H9 (cell line): Measurements from ENCODE around the gene CALHM1. TPM values are rescaled to one million over a fixed set of nuclear protein-coding genes. Genes with fewer than 3 reads are reported as not detected.

Experiments used
- DNase-seq: peaks from one replicate; pipeline ENCODE4 v3.0.0-alpha.2; 2017
- H2AFZ ChIP-seq: one replicate; pipeline ENCODE4 v1.6.1; 2013; ENCODE audit warnings: mild to moderate bottlenecking, low read length, control low read depth, moderate library complexity
- H2AK5ac ChIP-seq: 2 replicates; pipeline ENCODE4 v1.6.1; 2013; ENCODE audit warnings: low read length, control low read depth, mixed read lengths; ENCODE audit not compliant: insufficient read length
- H2BK120ac ChIP-seq: one replicate; pipeline ENCODE4 v1.6.1; 2013; ENCODE audit warnings: low read depth, mild to moderate bottlenecking, low read length, control low read depth, inconsistent platforms; ENCODE audit not compliant: poor library complexity, severe bottlenecking
- H2BK12ac ChIP-seq: 2 replicates; pipeline ENCODE4 v1.6.1; 2013; ENCODE audit warnings: low read length, control low read depth, mixed read lengths, low read depth; ENCODE audit not compliant: insufficient read length
- H2BK15ac ChIP-seq: 2 replicates; pipeline ENCODE4 v1.6.1; 2013; ENCODE audit warnings: low read depth, low read length, control low read depth
- H2BK20ac ChIP-seq: one replicate; pipeline ENCODE4 v1.6.1; 2013; ENCODE audit warnings: low read depth, mild to moderate bottlenecking, low read length, control low read depth, inconsistent platforms; ENCODE audit not compliant: poor library complexity, severe bottlenecking
- H2BK5ac ChIP-seq: 2 replicates; pipeline ENCODE4 v1.6.1; 2013; ENCODE audit warnings: low read length, control low read depth, mixed read lengths; ENCODE audit not compliant: insufficient read length
- H3K14ac ChIP-seq: 2 replicates; pipeline ENCODE4 v1.6.1; 2013; ENCODE audit warnings: low read length, control low read depth; ENCODE audit not compliant: insufficient read depth
- H3K18ac ChIP-seq: 2 replicates; pipeline ENCODE4 v1.6.1; 2013; ENCODE audit warnings: low read depth, mild to moderate bottlenecking, mixed read lengths, low read length, control low read depth; ENCODE audit not compliant: insufficient read length
- H3K23ac ChIP-seq: 2 replicates; pipeline ENCODE4 v1.6.1; 2013; ENCODE audit warnings: low read length, control low read depth, mixed read lengths, low read depth; ENCODE audit not compliant: insufficient read length
- H3K23me2 ChIP-seq: 2 replicates; pipeline ENCODE4 v1.6.1; 2013; ENCODE audit warnings: low read depth, mild to moderate bottlenecking, mixed read lengths, low read length, control low read depth; ENCODE audit not compliant: insufficient read length, poor library complexity, severe bottlenecking
- H3K27ac ChIP-seq: 2 replicates; pipeline ENCODE4 v1.5.1; 2013; ENCODE audit warnings: low read length, control low read depth, mixed read lengths, low read depth; ENCODE audit not compliant: insufficient read length
- H3K27me3 ChIP-seq: 2 replicates; pipeline ENCODE4 v1.6.1; 2013; ENCODE audit warnings: low read length, control low read depth, inconsistent platforms; ENCODE audit not compliant: insufficient read depth
- H3K4ac ChIP-seq: 2 replicates; pipeline ENCODE4 v1.6.1; 2013; ENCODE audit warnings: low read depth, mild to moderate bottlenecking, control low read depth, inconsistent platforms, low read length, moderate library complexity
- H3K4me1 ChIP-seq: 2 replicates; pipeline ENCODE4 v1.6.1; 2013; ENCODE audit warnings: low read length, control low read depth, inconsistent platforms; ENCODE audit not compliant: insufficient read depth
- H3K4me2 ChIP-seq: 2 replicates; pipeline ENCODE4 v1.6.1; 2013; ENCODE audit warnings: low read length, control low read depth, mixed read lengths; ENCODE audit not compliant: insufficient read length, insufficient read depth
- H3K56ac ChIP-seq: 2 replicates; pipeline ENCODE4 v1.6.1; 2013; ENCODE audit warnings: low read depth, mild to moderate bottlenecking, mixed read lengths, low read length, control low read depth; ENCODE audit not compliant: insufficient read length
- H3K79me1 ChIP-seq: 2 replicates; pipeline ENCODE4 v1.6.1; 2013; ENCODE audit warnings: low read depth, mild to moderate bottlenecking, moderate library complexity, low read length, control low read depth, inconsistent platforms; ENCODE audit not compliant: insufficient read depth, poor library complexity, severe bottlenecking
- H3K79me2 ChIP-seq: 2 replicates; pipeline ENCODE4 v1.6.1; 2013; ENCODE audit warnings: low read length, control low read depth, inconsistent platforms; ENCODE audit not compliant: insufficient read depth
- H3K9ac ChIP-seq: 2 replicates; pipeline ENCODE4 v1.6.1; 2013; ENCODE audit warnings: low read length, control low read depth, mixed read lengths; ENCODE audit not compliant: insufficient read length; ENCODE audit errors: extremely low read depth
- H3K9me3 ChIP-seq: one replicate; pipeline ENCODE4 v1.6.1; 2013; ENCODE audit warnings: low read depth, low read length, inconsistent platforms; ENCODE audit not compliant: control insufficient read depth
- H3T11ph ChIP-seq: one replicate; pipeline ENCODE4 v1.6.1; 2013; ENCODE audit warnings: mild to moderate bottlenecking, low read length, control low read depth, inconsistent platforms
- H4K20me1 ChIP-seq: one replicate; pipeline ENCODE4 v1.6.1; 2013; ENCODE audit not compliant: control insufficient read depth, insufficient read length, insufficient read depth
- H4K5ac ChIP-seq: 2 replicates; pipeline ENCODE4 v1.6.1; 2013; ENCODE audit warnings: low read depth, mild to moderate bottlenecking, mixed read lengths, low read length, control low read depth; ENCODE audit not compliant: insufficient read length
- H4K8ac ChIP-seq: replicated peaks from 2 replicates; pipeline ENCODE4 v1.6.1; 2013; ENCODE audit warnings: low read length, control low read depth, mixed read lengths, low read depth; ENCODE audit not compliant: insufficient read length
- H4K91ac ChIP-seq: 2 replicates; pipeline ENCODE4 v1.6.1; 2013; ENCODE audit warnings: low read depth, mild to moderate bottlenecking, moderate library complexity, mixed read lengths, low read length, control low read depth; ENCODE audit not compliant: insufficient read length
- H3K27ac Mint-ChIP-seq, 3 experiments: 2 replicates in 2 of 3; 3 replicates in 1 of 3; pipeline ENCODE4 v1.8.0; 2020 to 2021; ENCODE audit warnings: mixed read lengths in 3 of 3, mild to moderate bottlenecking in 1 of 3, moderate library complexity in 1 of 3
- H3K27me3 Mint-ChIP-seq: 2 replicates; pipeline ENCODE4 v1.8.0; 2021; ENCODE audit warnings: low read depth, mild to moderate bottlenecking, moderate library complexity, mixed read lengths
- H3K36me3 Mint-ChIP-seq, 3 experiments: 2 replicates in 2 of 3; 3 replicates in 1 of 3; pipeline ENCODE4 v1.8.0; 2020 to 2021; ENCODE audit warnings: low read depth in 3 of 3, mixed read lengths in 3 of 3; ENCODE audit not compliant: insufficient read depth in 1 of 3
- H3K4me1 Mint-ChIP-seq, 2 experiments: 2 replicates each; pipeline ENCODE4 v1.8.0; 2020; ENCODE audit warnings: mixed read lengths in 2 of 2
- H3K4me3 Mint-ChIP-seq, 2 experiments: 2 replicates in 1 of 2; 3 replicates in 1 of 2; pipeline ENCODE4 v1.8.0; 2020 to 2021; ENCODE audit warnings: mild to moderate bottlenecking in 2 of 2, mixed read lengths in 2 of 2, moderate library complexity in 1 of 2
- H3K9me3 Mint-ChIP-seq, 2 experiments: 2 replicates in 1 of 2; 3 replicates in 1 of 2; pipeline ENCODE4 v1.8.0; 2020; ENCODE audit warnings: mild to moderate bottlenecking in 2 of 2, mixed read lengths in 2 of 2, moderate library complexity in 1 of 2
- CTCF ChIP-seq: fragments of 200-600 bp; sonication (generic); conservative IDR thresholded peaks from 3 replicates; pipeline ENCODE4 v1.8.0; 2021; ENCODE audit warnings: antibody characterized with exemption, mild to moderate bottlenecking
- WGBS: extraction: QIAGEN DNeasy Blood & Tissue Kit; methylation state at CpG from one replicate; pipeline ENCODE4 v1.1.7; 2013; ENCODE audit warnings: missing lambda C conversion rate, low lambda C conversion rate, mixed read lengths; ENCODE audit not compliant: insufficient read length; ENCODE audit errors: extremely low coverage; 5-methylcytosine and 5-hydroxymethylcytosine counted together
- total RNA-seq: library from RNA; stranded (reverse); gene quantifications from 2 replicates; pipeline ENCODE4 v1.2.1, GENCODE V29; 2021

CALHM1 gene
- total RNA-seq, 1 experiment from 2014 or later, result 0.13 TPM

DNA sequence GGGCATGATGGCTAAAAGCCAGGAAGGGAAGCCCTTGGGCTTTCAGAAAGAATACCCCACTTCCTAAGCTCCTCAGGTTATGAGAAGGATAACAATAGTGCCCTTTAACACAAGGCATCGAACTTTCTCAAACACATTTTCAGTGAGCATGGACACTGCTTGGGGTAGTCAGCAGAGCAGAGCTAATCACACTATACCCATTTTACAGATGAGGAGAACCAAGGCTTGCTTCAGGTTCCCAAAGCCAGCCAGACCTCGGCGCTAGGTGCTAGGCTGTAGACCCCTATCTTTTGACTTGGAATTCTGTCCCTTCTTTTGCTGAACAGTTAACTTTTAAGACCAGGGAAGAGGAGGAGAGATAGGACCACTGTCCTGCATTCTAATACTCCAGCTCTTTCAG lies 36.6 kb upstream of the CALHM1 start:
- peaks cover 10% of the 10 kb centered on the region; the same call in 1 of the 2 replicates for H3K27me3 ChIP-seq
- H3K4me1 ChIP-seq, result no peaks in the 10 kb centered on the region; the same call in 1 of the 2 replicates
- no peak overlapping the region for H3K23ac ChIP-seq
- no peak overlapping the region for H3K14ac ChIP-seq
- H2BK120ac ChIP-seq, result no peak overlapping the region
- H2BK12ac ChIP-seq, result no peak overlapping the region
- no peak for TF ChIP-seq CTCF
- no peak overlapping the region for H4K91ac ChIP-seq
- no peak for DNase-seq
- H4K8ac ChIP-seq, result no peak overlapping the region
- Mint-ChIP-seq H3K4me1 (peaks cover 23 to 26% of the 10 kb centered on the region in 2 experiments), H3K27ac (no peak overlapping the region), H3K4me3 (peak overlapping the region; percentile 35 to 74; a peak in 3 of 5 replicates), H3K27me3 (peaks cover 74% of the 10 kb centered on the region), H3K36me3 (no peaks in the 10 kb centered on the region), H3K9me3 (no peaks in the 10 kb centered on the region)
- H4K20me1 ChIP-seq, result no peaks in the 10 kb centered on the region
- no peak overlapping the region for H2BK20ac ChIP-seq
- no peak overlapping the region for H2AFZ ChIP-seq
- no peaks in the 10 kb centered on the region for H3K9me3 ChIP-seq
- no peak overlapping the region for H2BK15ac ChIP-seq
- H3K18ac ChIP-seq, result no peak overlapping the region
- no peak overlapping the region for H2AK5ac ChIP-seq
- no CpG with 5 or more reads among the region's 3 CpGs for WGBS
- H3K56ac ChIP-seq, result no peak overlapping the region
- no peak overlapping the region for H2BK5ac ChIP-seq
- no peak overlapping the region for H3T11ph ChIP-seq
- no peaks in the 10 kb centered on the region for H3K79me1 ChIP-seq
- H3K23me2 ChIP-seq, result peaks cover 4% of the 10 kb centered on the region
- no peaks in the 10 kb centered on the region for H3K79me2 ChIP-seq
- H3K4ac ChIP-seq, result no peak overlapping the region
- H3K4me2 ChIP-seq, result no peak overlapping the region
- H3K9ac ChIP-seq, result no peak overlapping the region
- no peak overlapping the region for H3K27ac ChIP-seq
- H4K5ac ChIP-seq, result no peak overlapping the region
